ENCODE measurements around the gene LRRC4C.
"Not testable (repeated sequence)": the region's sequence is repeated elsewhere in the genome, so short reads cannot be mapped to it uniquely, and the experiment has no call there.

LRRC4C gene

DNA sequence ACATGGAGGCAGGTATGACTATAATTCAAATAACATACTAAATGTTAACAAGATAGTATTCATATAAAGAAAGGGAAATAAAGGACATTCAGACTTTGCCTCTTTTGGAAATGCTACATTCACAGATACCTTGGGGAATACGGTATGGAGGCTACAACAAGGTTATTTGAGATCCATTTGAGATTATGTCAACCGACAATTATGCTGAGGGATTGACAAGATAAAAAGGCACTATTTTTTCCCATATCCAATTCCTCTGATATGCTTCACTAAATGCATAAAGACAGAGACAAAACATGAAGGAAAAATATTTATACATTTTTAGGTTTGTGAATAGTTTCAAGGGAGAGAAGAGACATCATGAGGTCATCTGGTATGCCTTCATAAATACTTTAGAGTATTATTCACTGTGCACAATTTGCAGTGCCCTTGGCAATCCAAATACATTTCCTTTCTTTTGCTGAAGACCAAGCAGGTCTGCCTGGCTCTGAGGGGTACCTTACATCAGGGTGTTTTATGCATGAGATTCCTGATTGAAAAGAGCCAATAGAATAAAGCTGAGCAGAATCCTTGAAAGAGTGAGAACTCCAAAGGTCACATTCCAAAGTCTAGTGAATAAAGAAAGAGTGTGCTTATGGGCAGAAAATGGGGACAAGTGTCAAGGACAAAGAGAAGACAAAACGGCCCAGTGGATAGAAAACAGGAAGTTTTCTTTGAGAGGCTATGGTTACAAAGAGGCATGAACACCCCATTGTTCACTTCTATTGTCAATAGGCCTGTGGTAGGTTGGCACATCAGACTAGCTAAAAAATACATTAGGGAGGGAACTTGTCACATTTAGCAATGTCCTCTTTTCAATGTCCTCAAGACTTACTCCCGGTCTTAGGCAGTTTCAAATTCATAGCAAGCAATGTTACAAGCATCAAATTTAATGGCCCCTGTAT lies 455.8 kb downstream of the LRRC4C start:
- DNase-seq = no peak

DNA sequence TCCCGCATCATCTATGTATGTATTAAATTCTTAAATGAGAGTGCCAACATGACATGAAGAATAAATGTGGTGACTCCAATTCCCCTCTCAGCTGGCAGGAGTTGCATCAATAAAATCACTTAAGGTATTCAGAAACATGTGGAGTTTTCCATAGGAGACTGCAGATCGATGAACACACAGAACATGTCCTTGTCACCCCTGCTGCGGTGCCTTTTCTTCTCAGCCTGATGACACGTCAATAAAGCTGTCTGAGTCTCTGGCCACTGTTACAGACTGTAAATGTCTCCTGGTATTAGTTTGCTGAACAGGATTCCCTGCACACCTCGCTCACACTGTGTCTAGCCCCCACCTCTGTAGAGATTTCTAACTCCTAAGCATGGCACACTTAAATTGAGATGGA lies 460.5 kb downstream of the LRRC4C start:
- DNase-seq = no peak

DNA sequence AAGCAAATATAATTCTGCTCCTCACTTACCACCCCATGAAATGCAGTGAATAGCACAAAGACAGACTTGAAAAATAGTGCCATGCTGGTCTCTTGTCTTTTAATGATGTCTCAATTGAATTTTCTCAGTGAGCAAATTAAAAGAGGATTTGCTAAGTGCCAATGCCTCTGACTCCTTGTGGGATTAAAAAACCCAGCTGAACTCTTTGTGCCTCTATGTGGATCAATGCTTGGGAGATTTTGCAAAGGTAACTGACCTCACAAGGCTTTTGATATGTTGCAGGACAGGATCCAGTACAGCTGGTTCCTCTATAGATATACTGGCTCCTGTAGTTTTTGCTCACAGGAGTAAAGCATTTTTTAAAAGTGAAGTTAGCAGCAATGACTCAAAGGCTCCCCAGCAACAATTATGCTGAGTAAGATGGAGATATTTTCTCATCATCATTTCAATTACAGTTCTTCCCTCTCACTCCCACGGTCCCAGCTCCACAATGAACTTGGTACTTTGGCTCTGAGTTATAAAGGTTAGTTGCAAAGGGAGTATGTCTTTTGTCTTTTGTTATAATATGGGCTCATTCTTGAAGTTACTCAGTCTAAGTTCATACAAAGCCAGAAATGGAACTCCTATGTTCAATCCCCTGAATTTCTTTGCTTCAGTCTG lies 471.5 kb downstream of the LRRC4C start:
- DNase-seq = no peak

DNA sequence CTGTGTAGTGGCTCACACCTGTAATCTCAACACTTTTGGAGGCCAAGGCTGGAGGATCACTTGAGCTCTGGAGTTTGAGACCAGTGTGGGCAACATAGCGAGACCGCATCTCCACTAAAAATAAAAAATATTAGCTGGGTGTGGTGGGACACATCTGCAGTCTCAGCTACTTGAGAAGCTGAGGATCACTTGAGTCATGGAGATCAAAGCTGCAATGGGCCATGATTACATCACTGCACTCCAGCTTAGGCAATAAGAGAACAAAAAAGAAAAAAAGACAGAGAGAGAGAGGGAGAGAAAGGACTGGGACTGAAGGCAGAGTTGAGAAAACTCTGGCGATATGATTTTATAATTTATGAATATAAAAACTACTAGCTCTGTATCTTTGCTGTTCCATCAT lies 473.1 kb downstream of the LRRC4C start:
- DNase-seq = no peak

DNA sequence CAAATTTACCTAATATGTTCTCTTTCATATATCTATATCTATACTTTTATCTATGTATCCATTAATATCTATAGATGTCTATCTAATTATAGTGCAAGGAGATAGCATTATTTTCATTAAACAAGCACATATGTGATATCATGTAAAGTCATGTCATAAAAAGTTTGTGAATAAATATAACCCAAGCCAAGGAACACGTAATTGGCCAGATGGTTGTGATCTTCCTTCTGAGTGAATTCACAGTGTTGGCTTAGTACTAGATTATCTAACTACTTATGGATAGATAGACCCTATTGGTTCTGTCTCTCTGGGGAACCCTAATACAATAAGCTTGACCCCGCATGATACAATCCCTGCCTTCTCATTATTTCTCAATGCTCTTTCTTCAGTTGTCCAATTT lies 484.4 kb downstream of the LRRC4C start:
- DNase-seq = no peak

DNA sequence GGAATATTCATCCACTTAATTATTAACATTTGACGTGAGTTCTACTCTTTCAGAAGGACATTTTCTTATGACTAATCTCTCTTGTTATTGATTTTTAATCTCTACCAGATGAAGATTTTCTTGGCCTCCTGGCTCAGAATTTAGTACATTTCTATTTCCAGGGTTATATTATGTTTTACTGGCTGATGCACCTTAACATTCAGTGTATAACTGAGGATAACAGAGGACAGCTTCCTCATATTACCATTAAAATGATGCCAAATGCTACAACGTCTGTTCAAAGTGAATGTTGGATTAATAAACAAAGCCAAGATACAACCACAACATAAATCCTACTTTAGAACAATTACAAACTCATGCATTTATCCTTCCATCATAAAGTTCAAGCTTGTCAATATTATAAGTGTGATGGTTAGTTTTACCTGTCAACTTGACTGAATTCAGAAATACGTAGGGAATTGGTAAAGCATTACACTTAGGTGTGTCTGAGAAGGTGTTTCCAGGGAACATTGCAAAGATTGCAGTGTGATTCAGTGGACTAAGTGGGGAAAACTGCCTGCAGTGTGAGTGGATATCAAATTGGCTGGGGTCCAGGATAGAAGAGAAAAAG lies 485.2 kb downstream of the LRRC4C start:
- DNase-seq = no peak

DNA sequence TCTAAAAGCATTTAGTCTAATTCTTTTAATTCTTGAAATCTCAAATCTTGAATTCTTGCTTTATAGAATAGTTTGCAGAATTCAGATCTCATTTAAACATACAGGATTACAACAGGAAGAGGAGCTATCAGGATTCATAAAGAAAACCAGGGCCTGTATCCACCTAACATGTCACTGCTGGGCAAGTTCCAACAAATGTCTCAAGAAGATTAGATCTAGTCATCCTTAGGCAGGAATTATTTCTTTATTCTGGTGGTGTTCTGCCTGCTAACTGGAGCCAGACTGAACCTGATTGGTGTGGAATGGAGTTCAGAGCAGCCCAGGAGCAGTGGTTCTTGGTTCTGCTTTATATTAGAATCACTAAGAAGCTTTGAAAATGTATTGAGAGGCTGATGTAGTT lies 500.7 kb downstream of the LRRC4C start:
- DNase-seq = no peak

DNA sequence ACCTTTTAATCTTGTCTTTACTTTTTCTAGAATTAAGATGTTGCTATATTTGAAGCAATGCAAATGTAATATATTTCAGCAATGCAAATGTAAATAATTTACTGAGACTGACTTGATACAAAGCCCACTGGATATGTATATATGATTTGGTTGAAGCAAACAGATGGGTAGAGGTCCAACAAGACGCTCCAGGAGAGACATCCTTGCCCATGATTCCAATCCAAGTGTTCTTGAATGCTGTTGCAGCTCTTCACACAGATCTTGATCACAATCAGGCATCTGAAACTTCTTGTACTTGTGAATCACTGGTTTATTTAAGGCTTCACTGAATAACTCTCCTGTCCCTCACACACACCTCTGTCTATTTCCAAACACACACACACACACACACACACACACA lies 507.0 kb downstream of the LRRC4C start:
- no peak for DNase-seq

DNA sequence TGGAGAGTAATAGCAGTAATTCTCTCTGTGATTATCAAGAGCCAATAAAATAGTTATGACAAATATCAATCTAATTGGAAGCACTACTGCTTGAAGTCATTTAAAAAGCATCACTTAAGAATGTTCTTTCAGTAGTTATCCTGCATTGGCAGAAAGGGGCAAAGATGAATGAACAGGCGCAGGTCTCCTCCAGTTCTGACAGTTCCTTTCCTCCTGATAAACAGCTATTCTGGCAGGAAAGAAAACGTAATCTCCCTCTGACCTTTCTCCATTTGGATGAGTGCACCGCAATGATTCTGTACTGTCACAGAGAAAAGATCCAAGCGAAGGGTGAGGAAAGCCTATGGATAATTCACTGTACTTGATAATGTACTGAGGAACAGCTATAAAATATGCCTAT lies 521.5 kb downstream of the LRRC4C start:
- DNase-seq = no peak

DNA sequence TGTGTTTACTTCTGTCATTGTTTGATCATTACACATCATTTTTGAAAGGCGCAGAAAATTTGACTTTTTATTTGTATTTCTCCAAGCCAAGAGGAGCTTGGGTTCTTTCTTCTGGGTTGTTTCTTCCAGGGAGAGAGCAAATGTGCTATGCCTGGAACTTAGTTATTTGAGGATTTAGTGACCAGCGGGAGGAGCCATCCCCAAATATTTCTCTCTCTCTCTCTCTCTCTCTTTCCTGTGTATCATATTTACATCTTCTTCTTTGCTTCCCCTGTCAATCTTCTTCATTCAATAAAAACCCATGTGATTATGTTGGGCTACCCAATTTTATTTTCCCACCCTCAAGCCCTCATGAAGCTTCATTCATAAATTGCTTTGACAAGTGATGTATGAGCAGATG lies 534.5 kb downstream of the LRRC4C start:
- no peak for DNase-seq

DNA sequence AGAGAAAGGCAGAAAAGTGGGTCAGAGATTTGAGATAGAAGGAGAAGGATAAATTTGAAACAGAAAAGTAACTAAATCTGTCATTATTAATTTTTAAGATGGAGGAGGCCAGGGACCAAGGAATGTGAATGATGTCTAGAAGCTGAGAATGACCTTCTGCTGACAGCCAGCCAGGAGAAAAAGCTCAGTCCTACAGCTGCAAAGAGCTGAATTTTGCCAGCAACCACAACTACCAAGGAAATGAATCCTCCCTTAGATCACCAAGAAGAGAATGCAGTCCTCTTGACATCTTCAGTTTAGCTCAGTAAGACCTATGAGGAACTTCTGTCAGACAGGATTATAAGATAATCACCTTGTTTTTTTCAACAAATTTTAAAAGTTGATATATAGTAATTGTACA lies 538.2 kb downstream of the LRRC4C start:
- DNase-seq = no peak

DNA sequence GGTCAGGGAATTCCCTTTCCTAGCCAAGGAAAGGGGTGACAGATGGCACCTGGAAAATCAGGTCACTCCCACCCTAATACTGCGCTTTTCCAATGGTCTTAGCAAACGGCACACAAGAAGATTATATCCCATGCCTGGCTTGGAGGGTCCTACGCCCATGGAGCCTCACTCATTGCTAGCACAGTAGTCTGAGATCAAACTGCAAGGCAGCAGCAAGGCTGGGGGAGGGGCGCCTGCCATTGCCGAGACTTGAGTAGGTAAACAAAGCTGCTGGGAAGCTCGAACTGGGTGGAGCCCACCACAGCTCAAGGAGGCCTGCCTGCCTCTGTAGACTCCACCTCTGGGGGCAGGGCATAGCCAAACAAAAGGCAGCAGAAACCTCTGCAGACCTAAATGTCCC lies 548.7 kb downstream of the LRRC4C start:
- not testable (repeated sequence) for DNase-seq

DNA sequence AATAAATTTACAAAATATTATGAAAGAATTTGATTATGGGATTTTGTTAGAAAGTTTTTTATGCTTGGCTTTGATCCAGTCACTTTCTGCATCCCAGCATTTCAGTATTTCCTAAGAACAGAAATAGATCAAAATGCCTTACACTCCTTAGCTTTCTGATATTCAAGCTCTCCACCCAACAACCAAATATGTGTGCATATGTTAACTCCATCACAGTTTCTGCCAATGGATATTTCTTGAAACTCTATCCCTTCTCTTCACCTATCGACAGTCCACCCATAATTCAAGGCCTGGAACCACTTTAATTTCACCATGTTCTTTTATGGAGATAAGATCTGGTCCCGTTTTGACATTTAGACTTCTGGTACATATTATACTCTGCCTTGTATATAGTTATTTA lies 565.0 kb downstream of the LRRC4C start:
- no peak for DNase-seq

DNA sequence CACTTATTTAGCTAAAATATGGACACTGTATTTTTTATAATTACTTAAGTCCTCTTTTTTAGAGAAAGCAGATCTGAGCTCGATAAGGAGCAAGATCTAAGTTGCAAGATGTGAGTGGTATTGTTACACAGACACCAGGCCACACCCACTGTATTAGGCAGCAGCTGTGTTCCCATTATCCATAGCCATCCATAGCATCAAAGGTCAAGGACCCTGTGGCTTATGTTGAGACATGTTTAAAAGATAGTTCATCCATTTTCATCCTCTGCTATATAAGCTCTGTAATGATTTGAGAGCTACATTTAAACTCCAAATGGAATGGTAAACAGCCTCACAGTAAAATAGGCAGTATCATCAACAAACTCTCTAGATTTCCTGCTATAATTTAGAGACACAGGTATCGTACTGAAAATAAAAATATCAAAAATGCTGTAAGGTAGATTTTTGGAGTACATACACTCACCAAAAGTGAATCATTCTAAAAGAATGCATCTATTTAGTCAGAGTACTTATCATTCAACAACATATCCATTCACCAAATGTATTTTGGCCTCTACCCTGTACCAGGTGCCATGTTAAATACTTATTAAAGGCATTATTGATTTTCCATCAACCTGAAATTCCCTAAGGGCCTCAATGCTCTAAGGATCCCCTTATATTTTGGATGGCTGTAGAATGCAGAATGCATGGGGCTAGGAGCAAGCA lies 574.0 kb downstream of the LRRC4C start:
- no peak for DNase-seq

DNA sequence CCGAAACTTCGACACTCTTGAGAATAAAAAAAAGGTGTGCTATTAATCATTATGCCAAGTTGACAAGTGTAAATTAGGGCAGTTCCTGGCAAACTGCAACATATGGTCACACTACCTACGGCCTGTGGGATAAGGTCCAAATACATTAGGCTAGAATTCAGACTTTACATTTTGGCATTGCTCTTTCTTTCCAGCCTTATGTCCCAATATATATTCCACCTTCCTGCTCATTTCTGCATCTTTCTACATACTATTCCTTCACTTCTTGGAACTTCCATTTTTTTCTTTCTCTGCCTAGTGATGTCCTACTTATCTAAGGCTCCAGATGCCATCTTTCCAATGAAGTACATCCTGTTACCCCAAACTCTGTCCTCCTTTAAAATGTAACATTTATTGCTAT lies 577.2 kb downstream of the LRRC4C start:
- DNase-seq = no peak

DNA sequence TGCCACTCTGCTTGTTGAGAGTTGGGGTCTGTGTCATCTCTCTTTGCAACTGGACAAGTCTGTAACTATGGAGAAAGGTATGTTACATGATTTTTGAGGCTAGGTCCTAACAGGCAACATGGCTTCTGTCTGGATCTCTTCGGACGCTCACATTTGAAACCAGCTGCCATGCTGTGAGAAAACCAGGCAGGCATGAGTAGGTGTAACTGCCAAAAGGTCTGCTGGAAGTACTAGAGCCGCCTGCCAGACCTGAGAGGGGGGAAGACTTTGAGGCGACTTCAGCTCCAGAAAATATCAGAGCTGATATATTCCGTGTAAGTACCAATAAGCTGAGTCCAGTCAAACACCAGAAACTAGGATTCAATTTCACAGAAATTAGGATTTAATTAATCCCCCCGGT lies 579.5 kb downstream of the LRRC4C start:
- DNase-seq = no peak

DNA sequence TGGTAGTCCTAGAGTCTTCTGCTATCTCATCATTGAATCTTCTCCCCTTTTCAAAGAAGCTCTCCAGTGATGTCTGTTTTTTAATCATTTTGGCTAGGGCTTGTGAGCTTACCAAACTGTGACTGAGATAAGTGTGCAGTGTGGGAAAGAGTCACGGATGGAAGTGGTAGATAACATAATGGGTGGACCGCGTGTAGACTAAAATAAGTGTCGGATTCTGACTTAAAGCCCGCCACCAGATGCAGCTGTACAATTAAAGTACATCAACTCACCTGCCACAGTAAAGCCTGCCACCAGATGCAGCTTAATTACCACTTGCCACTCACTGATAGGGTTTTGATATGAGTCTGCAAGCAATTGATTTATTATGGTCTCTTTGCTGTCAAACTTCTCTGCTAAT lies 581.5 kb downstream of the LRRC4C start:
- peak; percentile 0 for DNase-seq

DNA sequence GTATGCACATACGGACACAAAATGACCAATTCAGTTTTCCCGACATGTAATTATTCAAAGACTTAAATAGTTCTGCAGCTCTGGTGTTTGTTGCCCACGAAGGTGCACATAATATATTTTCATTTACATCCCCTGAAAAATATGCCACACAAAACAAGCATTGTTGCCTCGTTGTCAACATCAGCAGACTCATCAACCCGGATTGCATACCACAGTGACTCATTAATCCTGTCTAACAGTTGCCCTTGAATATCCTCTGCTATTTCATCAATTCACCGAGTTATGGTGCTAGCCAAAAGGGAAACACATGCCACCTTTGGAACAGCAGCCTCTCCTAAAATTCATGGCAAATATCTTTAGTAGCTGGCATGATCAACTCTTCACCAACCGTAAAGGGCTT lies 582.2 kb downstream of the LRRC4C start:
- DNase-seq = no peak

DNA sequence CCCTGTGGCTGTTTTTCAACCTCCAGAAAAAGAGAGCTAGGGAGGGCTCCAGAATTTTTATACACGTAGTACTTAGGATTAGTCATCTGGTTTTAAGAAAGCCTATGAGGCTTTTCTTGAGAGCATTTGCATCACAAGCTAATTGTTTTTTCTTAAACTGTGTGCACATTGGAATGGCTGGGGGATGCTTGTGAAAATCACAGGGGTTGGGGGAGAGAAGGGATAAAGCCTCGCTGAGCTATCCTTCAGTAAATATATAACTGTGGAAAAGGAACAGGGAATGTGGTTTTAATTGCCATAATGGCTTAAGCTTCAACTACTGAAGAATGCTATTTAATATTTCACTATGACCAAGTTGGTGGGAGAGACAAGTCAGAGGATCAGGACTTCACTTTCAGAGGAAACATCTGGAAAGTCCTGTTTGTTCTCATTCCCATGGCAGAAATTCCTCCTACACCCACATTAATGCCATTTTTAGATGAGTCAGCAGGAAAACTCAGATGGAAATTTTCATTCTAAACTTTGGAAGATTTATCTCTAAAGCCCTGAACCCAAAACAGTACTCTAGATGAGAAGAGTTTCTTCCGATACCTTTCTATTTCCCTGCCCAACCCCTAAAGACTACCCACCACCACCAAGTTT lies 591.3 kb downstream of the LRRC4C start:
- DNase-seq = no peak

DNA sequence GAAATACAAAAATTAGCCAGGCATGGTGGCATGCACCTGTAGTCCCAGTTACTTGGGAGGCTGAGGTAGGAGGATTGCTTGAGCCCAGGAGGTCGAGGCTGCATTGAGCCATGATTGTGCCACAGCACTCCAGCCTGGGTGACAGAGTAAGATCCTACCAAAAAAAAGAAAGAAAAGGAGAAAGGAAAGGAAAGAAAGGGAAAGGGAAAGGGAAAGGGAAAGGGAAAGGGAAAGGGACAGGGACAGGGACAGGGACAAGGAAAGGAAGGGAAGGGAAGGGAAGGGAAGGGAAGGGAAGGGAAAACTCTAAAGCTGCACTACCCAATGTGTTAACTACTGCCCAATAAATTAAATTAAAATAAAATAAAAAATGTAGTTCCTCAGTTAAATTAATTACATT lies 601.7 kb downstream of the LRRC4C start:
- DNase-seq = not testable (repeated sequence)

DNA sequence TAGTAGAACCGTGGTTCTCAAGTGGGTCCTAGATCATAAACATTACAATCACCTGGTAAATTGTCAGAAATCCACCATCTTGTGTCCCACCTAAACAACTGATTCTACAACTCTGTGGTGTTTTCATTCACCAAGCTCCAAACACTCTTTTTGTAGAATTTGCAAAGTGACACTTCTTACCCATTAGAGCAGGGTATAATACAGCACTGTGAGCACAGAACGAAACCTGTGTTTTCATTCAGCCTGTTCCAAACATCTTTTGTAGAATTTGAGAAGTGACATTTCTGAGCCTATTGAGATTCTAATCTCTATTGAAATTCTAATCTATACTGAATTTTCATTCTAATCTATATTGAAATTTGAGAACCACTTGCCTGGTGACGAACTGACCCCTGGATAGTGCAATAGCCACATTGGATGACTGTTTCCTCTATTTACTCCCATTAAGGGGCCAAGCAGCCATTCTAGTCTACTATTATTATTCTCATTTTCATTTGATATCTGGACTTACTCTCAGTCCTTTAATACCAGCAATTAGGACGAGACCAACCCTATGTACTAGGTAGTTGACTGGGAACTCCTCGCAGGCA lies 616.6 kb downstream of the LRRC4C start:
- no peak for DNase-seq

DNA sequence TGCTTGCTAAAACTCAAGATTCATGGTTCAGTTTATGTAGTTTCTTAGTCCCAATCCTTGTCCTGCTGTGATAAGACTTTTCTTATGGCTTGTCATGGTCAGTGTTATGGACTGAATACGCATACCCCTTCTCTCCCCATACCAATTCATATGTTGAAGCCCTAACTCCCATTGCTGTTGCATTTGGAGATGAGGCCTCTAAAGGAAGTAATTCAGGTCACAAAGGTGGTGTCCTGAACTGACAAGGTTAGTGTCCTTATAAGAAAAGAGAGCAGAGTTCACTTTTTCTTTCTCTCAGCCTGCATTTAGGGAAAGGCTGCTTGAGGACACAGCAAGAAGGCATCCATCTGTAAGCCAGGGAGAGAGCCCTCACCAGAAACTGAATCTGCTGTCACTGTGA lies 618.2 kb downstream of the LRRC4C start:
- DNase-seq = no peak
